Mesendoderm (in vitro differentiated cells): Measurements from ENCODE around the gene SKI.

ENCODE experiments used
- DNase-seq: peaks from one replicate; pipeline ENCODE4 v3.0.0; 2013
- H2AK5ac ChIP-seq: 2 replicates; pipeline ENCODE4 v1.6.1; 2013; ENCODE audit warnings: low read length, inconsistent platforms
- H2BK120ac ChIP-seq: 2 replicates; pipeline ENCODE4 v1.6.1; 2013; ENCODE audit warnings: low read depth, mild to moderate bottlenecking, low read length, moderate library complexity, mixed read lengths
- H2BK15ac ChIP-seq: replicated peaks from 2 replicates; pipeline ENCODE4 v1.6.1; 2013; ENCODE audit warnings: low read depth, mild to moderate bottlenecking, moderate library complexity
- H2BK5ac ChIP-seq: 2 replicates; pipeline ENCODE4 v1.6.1; 2013; ENCODE audit warnings: low read length, inconsistent platforms
- H3K18ac ChIP-seq: 2 replicates; pipeline ENCODE4 v1.6.1; 2013; ENCODE audit warnings: mild to moderate bottlenecking, low read length, mixed read lengths
- H3K23ac ChIP-seq: one replicate; pipeline ENCODE4 v1.6.1; 2013; ENCODE audit warnings: low read length
- H3K27ac ChIP-seq: 2 replicates; pipeline ENCODE4 v1.5.1; 2013; ENCODE audit warnings: low read depth, mild to moderate bottlenecking, inconsistent platforms, low read length, moderate library complexity
- H3K27me3 ChIP-seq: 2 replicates; pipeline ENCODE4 v1.6.1; 2013; ENCODE audit warnings: low read length, control low read depth, mild to moderate bottlenecking, inconsistent platforms; ENCODE audit not compliant: insufficient read depth, poor library complexity
- H3K36me3 ChIP-seq: 2 replicates; pipeline ENCODE4 v1.6.1; 2013; ENCODE audit warnings: low read length, inconsistent platforms; ENCODE audit not compliant: control insufficient read depth, insufficient read depth
- H3K4ac ChIP-seq: one replicate; pipeline ENCODE4 v1.6.1; 2013; ENCODE audit warnings: low read depth, mild to moderate bottlenecking, low read length, moderate library complexity
- H3K4me1 ChIP-seq: 2 replicates; pipeline ENCODE4 v1.6.1; 2013; ENCODE audit warnings: low read depth, low read length, inconsistent platforms; ENCODE audit not compliant: control insufficient read depth
- H3K4me2 ChIP-seq: 2 replicates; pipeline ENCODE4 v1.6.1; 2013; ENCODE audit warnings: low read length
- H3K4me3 ChIP-seq: 2 replicates; pipeline ENCODE4 v1.5.1; 2013; ENCODE audit warnings: mild to moderate bottlenecking, low read length
- H3K56ac ChIP-seq: one replicate; pipeline ENCODE4 v1.6.1; 2013; ENCODE audit warnings: low read length
- H3K79me1 ChIP-seq: 2 replicates; pipeline ENCODE4 v1.6.1; 2013; ENCODE audit warnings: low read length, inconsistent platforms
- H3K79me2 ChIP-seq: 2 replicates; pipeline ENCODE4 v1.6.1; 2013; ENCODE audit warnings: mild to moderate bottlenecking, low read length; ENCODE audit not compliant: control insufficient read depth, insufficient read depth
- H3K9ac ChIP-seq: 2 replicates; pipeline ENCODE4 v1.6.1; 2013; ENCODE audit warnings: low read length, inconsistent platforms
- H4K5ac ChIP-seq: one replicate; pipeline ENCODE4 v1.6.1; 2013; ENCODE audit warnings: low read length
- H4K8ac ChIP-seq: one replicate; pipeline ENCODE4 v1.6.1; 2013; ENCODE audit warnings: low read depth, mild to moderate bottlenecking, control low read depth, low read length, moderate library complexity
- WGBS: extraction: QIAGEN DNeasy Blood & Tissue Kit; methylation state at CpG from one replicate; pipeline ENCODE4 v1.1.7; 2013; ENCODE audit warnings: low lambda C conversion rate, missing lambda C conversion rate; ENCODE audit not compliant: insufficient coverage; ENCODE audit errors: extremely low coverage; 5-methylcytosine and 5-hydroxymethylcytosine counted together

SKI gene

GRCh38 chr1:2248127-2248826 lies 20.2 kb downstream of the SKI start:
- Histone ChIP-seq H3K4me3 (no peak overlapping the region), H3K56ac (peak overlapping the region; percentile 78), H3K18ac (peak overlapping the region; percentile 3), H3K23ac (peak overlapping the region; percentile 30), H3K27me3 (no peaks in the 10 kb centered on the region), H4K8ac (no peak overlapping the region), H3K27ac (peak overlapping the region; percentile 68), H4K5ac (no peak overlapping the region), H3K9ac (peak overlapping the region; percentile 50), H3K36me3 (no peaks in the 10 kb centered on the region), H3K4me2 (no peak overlapping the region), H3K79me1 (peaks cover 28% of the 10 kb centered on the region), H2BK120ac (no peak overlapping the region), H3K4me1 (peaks cover 14% of the 10 kb centered on the region), H2BK15ac (no peak overlapping the region), H2BK5ac (no peak overlapping the region), H2AK5ac (no peak overlapping the region), H3K79me2 (peaks cover 89% of the 10 kb centered on the region), H3K4ac (no peak overlapping the region)
- no CpG with 5 or more reads among the region's 21 CpGs for WGBS
- peak; percentile 63 for DNase-seq

GRCh38 chr1:2248854-2249558 lies 20.9 kb downstream of the SKI start:
- Histone ChIP-seq H3K18ac (no peak overlapping the region), H3K79me2 (peaks cover 91% of the 10 kb centered on the region), H3K27ac (no peak overlapping the region), H4K8ac (no peak overlapping the region), H3K23ac (peak overlapping the region; percentile 30), H2AK5ac (no peak overlapping the region), H3K4ac (no peak overlapping the region), H2BK120ac (no peak overlapping the region), H2BK15ac (no peak overlapping the region), H2BK5ac (no peak overlapping the region), H3K4me2 (no peak overlapping the region), H3K9ac (peak overlapping the region; percentile 4), H3K27me3 (no peaks in the 10 kb centered on the region), H3K56ac (peak overlapping the region; percentile 47), H3K36me3 (no peaks in the 10 kb centered on the region), H3K4me3 (no peak overlapping the region), H4K5ac (no peak overlapping the region), H3K79me1 (peaks cover 29% of the 10 kb centered on the region), H3K4me1 (peaks cover 14% of the 10 kb centered on the region)
- DNase-seq: no peak
- WGBS: no CpG with 5 or more reads among the region's 24 CpGs

- no peak overlapping the region for H2BK120ac ChIP-seq
- no peak overlapping the region for H3K9ac ChIP-seq
- H3K23ac ChIP-seq: no peak overlapping the region
- no peak overlapping the region for H3K4me2 ChIP-seq
- no peak for DNase-seq
- no peak overlapping the region for H3K18ac ChIP-seq
- no peak overlapping the region for H2BK5ac ChIP-seq
- H3K4ac ChIP-seq: no peak overlapping the region
- H2BK15ac ChIP-seq: no peak overlapping the region
- no peak overlapping the region for H3K4me3 ChIP-seq
- no peaks in the 10 kb centered on the region for H3K27me3 ChIP-seq
- H3K4me1 ChIP-seq: peaks cover 14% of the 10 kb centered on the region
- peaks cover 92% of the 10 kb centered on the region for H3K79me2 ChIP-seq
- H4K8ac ChIP-seq: no peak overlapping the region
- no peak overlapping the region for H2AK5ac ChIP-seq
- H3K79me1 ChIP-seq: peaks cover 33% of the 10 kb centered on the region
- no peak overlapping the region for H4K5ac ChIP-seq
- no peak overlapping the region for H3K56ac ChIP-seq
- no CpG with 5 or more reads among the region's 8 CpGs for WGBS
- H3K36me3 ChIP-seq: no peaks in the 10 kb centered on the region
- H3K27ac ChIP-seq: no peak overlapping the region
These were observed 21.4 kb downstream of the SKI start for GRCh38 chr1:2249559-2249906.

GRCh38 chr1:2250721-2251281 lies 22.7 kb downstream of the SKI start:
- no peak overlapping the region for H2BK15ac ChIP-seq
- H2AK5ac ChIP-seq: no peak overlapping the region
- H3K4me1 ChIP-seq: peaks cover 14% of the 10 kb centered on the region
- no peak overlapping the region for H3K4ac ChIP-seq
- peaks cover 45% of the 10 kb centered on the region for H3K79me1 ChIP-seq
- H3K4me3 ChIP-seq: no peak overlapping the region
- DNase-seq: no peak
- no peak overlapping the region for H2BK120ac ChIP-seq
- no peak overlapping the region for H4K5ac ChIP-seq
- H3K27ac ChIP-seq: no peak overlapping the region
- H3K56ac ChIP-seq: no peak overlapping the region
- no peak overlapping the region for H3K18ac ChIP-seq
- H3K27me3 ChIP-seq: no peaks in the 10 kb centered on the region
- H4K8ac ChIP-seq: no peak overlapping the region
- H3K23ac ChIP-seq: no peak overlapping the region
- peaks cover 98% of the 10 kb centered on the region for H3K79me2 ChIP-seq
- H2BK5ac ChIP-seq: no peak overlapping the region
- no peaks in the 10 kb centered on the region for H3K36me3 ChIP-seq
- no CpG with 5 or more reads among the region's 27 CpGs for WGBS
- H3K9ac ChIP-seq: no peak overlapping the region
- H3K4me2 ChIP-seq: no peak overlapping the region

- no peak overlapping the region for H2AK5ac ChIP-seq
- H3K4me2 ChIP-seq: no peak overlapping the region
- no peak overlapping the region for H3K4ac ChIP-seq
- no peak overlapping the region for H3K9ac ChIP-seq
- H3K79me1 ChIP-seq: peaks cover 47% of the 10 kb centered on the region
- H3K4me3 ChIP-seq: no peak overlapping the region
- H4K5ac ChIP-seq: no peak overlapping the region
- no peak overlapping the region for H3K23ac ChIP-seq
- H3K4me1 ChIP-seq: peaks cover 14% of the 10 kb centered on the region
- H2BK15ac ChIP-seq: no peak overlapping the region
- H4K8ac ChIP-seq: no peak overlapping the region
- no CpG with 5 or more reads among the region's 14 CpGs for WGBS
- H3K27me3 ChIP-seq: no peaks in the 10 kb centered on the region
- no peak overlapping the region for H3K56ac ChIP-seq
- H3K27ac ChIP-seq: no peak overlapping the region
- H2BK120ac ChIP-seq: no peak overlapping the region
- H3K79me2 ChIP-seq: peaks cover 98% of the 10 kb centered on the region
- DNase-seq: no peak
- no peaks in the 10 kb centered on the region for H3K36me3 ChIP-seq
- no peak overlapping the region for H2BK5ac ChIP-seq
- no peak overlapping the region for H3K18ac ChIP-seq
These were observed 23.2 kb downstream of the SKI start for GRCh38 chr1:2251363-2251762.
